Gastrocnemius medialis (tissue), 4 donors: ENCODE measurements around the gene RUSF1.
"Not testable (repeated sequence)": the region's sequence is repeated elsewhere in the genome, so short reads cannot be mapped to it uniquely, and the experiment has no call there.

Source experiments
- POLR2A ChIP-seq, 2 donors: fragments of 450-650 bp; IDR thresholded peaks; one replicate each; pipeline ENCODE4 v1.6.1; 2017; ENCODE audit warnings: antibody characterized with exemption in 2 of 2, mild to moderate bottlenecking in 2 of 2, moderate library complexity in 2 of 2
- TF ChIP-seq, protein P1 (sequence below), 5 experiments: fragments of 450-650 bp in 3 of 5; fragments of 200-600 bp in 2 of 5; sonication (generic) in 2 of 5; IDR thresholded peaks in 4 of 5; conservative IDR thresholded peaks in 1 of 5; 1 replicate in 4 of 5; 2 replicates in 1 of 5; pipeline ENCODE4 v1.5.1; 2016 to 2019; ENCODE audit warnings: antibody characterized with exemption in 5 of 5, mild to moderate bottlenecking in 3 of 5, moderate library complexity in 3 of 5

GRCh38 chr16:31445931-31446330, 62.3 kb downstream of the RUSF1 start:
- TF ChIP-seq POLR2A (IDR thresholded peaks at IDR 0.05): not testable (repeated sequence)
- TF ChIP-seq, protein P1, sequence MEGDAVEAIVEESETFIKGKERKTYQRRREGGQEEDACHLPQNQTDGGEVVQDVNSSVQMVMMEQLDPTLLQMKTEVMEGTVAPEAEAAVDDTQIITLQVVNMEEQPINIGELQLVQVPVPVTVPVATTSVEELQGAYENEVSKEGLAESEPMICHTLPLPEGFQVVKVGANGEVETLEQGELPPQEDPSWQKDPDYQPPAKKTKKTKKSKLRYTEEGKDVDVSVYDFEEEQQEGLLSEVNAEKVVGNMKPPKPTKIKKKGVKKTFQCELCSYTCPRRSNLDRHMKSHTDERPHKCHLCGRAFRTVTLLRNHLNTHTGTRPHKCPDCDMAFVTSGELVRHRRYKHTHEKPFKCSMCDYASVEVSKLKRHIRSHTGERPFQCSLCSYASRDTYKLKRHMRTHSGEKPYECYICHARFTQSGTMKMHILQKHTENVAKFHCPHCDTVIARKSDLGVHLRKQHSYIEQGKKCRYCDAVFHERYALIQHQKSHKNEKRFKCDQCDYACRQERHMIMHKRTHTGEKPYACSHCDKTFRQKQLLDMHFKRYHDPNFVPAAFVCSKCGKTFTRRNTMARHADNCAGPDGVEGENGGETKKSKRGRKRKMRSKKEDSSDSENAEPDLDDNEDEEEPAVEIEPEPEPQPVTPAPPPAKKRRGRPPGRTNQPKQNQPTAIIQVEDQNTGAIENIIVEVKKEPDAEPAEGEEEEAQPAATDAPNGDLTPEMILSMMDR (IDR thresholded peaks at IDR 0.05 in 4 of 5, conservative IDR thresholded peaks at IDR 0.05 in 1 of 5): not testable (repeated sequence)
